Measurements from ENCODE around the gene POLD3. TPM values are rescaled to one million over a fixed set of nuclear protein-coding genes. Genes with fewer than 3 reads are reported as not detected.
A peak's percentile ranks its signal among the peaks of the same experiment; 100 is the strongest.

The POLD3 gene
- polyA plus RNA-seq, 2 of the 4 experiments (the other 2 are of a cell fraction) = 20.7 to 36.3 TPM

- no peak overlapping the region for H3K4me2 ChIP-seq
- H3K4me3 ChIP-seq = no peak overlapping the region
- 95% methylated on average over 14 of the region's 17 CpGs for WGBS (ENCODE audit: missing lambda C conversion rate)
- CTCF ChIA-PET = interaction anchor here (0.9 to 20.4 kb wide), 6 partner anchors 18 to 70 kb away, joined by 3 to 281 read pairs (median 4); no protein-coding TSS in a partner anchor
- H3K27ac ChIP-seq = peak overlapping the region; percentile 98 to 100
- H3K9me3 ChIP-seq = no peaks in the 10 kb centered on the region
- POLR2A ChIA-PET = interaction anchor here (0.8 kb wide), 1 partner anchor 41 kb away, joined by 3 read pairs; no protein-coding TSS in a partner anchor
- TF ChIP-seq ATOH8 (CRISPR knock-in tag; IDR thresholded peaks at IDR 0.05; ENCODE audit: low read depth) = no peak
- no peak for TF ChIP-seq JUNB (IDR thresholded peaks at IDR 0.05)
- TF ChIP-seq SMC3 (IDR thresholded peaks at IDR 0.05) = no peak
- no peak for TF ChIP-seq EHMT2 (IDR thresholded peaks at IDR 0.05; ENCODE audit: low read depth)
- no peak for TF ChIP-seq POLR2A (IDR thresholded peaks at IDR 0.05; ENCODE audit: low read length)
- TF ChIP-seq HDAC2 (IDR thresholded peaks at IDR 0.05) = no peak
- TF ChIP-seq EP300 (IDR thresholded peaks at IDR 0.05) = no peak
- TF ChIP-seq BCL3 (IDR thresholded peaks at IDR 0.05) = no peak
- no peak for TF ChIP-seq FOXS1 (CRISPR knock-in tag; IDR thresholded peaks at IDR 0.05)
- no peak for TF ChIP-seq ESRRA (IDR thresholded peaks at IDR 0.05; ENCODE audit: borderline replicate concordance, low read length)
- no peak for TF ChIP-seq TFCP2L1 (CRISPR knock-in tag; IDR thresholded peaks at IDR 0.05)
- no peak for TF ChIP-seq RFX5 (IDR thresholded peaks at IDR 0.05)
- TF ChIP-seq PHF8 (IDR thresholded peaks at IDR 0.05; ENCODE audit: borderline replicate concordance, low read depth) = no peak
- ATAC-seq (no peak), DNase-seq (ENCODE audit: low read depth in 1 of 2, low spot score in 1 of 2) (no peak), FAIRE-seq (no peak)
- peaks cover 28% of the 10 kb centered on the region for H3K4me1 ChIP-seq
Observed at GRCh38 chr11:74669211-74670160, 77.1 kb downstream of the POLD3 start.

- Histone ChIP-seq H3K4me1 (peaks cover 32% of the 10 kb centered on the region), H3K4me3 (no peak overlapping the region), H3K4me2 (no peak overlapping the region), H3K27ac (peak overlapping the region; percentile 98 to 100), H3K9me3 (no peaks in the 10 kb centered on the region)
- ChIA-PET CTCF (interaction anchor here (0.9 to 20.4 kb wide), 6 partner anchors 17 to 69 kb away, joined by 3 to 281 read pairs (median 4); no protein-coding TSS in a partner anchor), POLR2A (interaction anchor here (0.6 to 0.8 kb wide), 2 partner anchors 30 to 40 kb away, joined by 3 to 4 read pairs; no protein-coding TSS in a partner anchor)
- ATAC-seq (no peak), DNase-seq (ENCODE audit: low read depth in 1 of 2, low spot score in 1 of 2) (no peak), FAIRE-seq (no peak)
- no peak for TF ChIP-seq FOSL2 (IDR thresholded peaks at IDR 0.05)
- no peak for TF ChIP-seq FOSL2 (CRISPR knock-in tag; IDR thresholded peaks at IDR 0.05)
- TF ChIP-seq E2F6 (IDR thresholded peaks at IDR 0.05; ENCODE audit: borderline replicate concordance, low read depth) = no peak
- TF ChIP-seq HOXB5 (CRISPR knock-in tag; IDR thresholded peaks at IDR 0.05) = no peak
- no peak for TF ChIP-seq TFCP2L1 (CRISPR knock-in tag; IDR thresholded peaks at IDR 0.05)
- TF ChIP-seq RCOR1 (IDR thresholded peaks at IDR 0.05; ENCODE audit: low read depth, low read length) = no peak
- TF ChIP-seq HDAC2 (IDR thresholded peaks at IDR 0.05) = no peak
- no peak for TF ChIP-seq MAFK (IDR thresholded peaks at IDR 0.05; ENCODE audit: partially characterized antibody)
- TF ChIP-seq RAD21 (conservative IDR thresholded peaks at IDR 0.05 in 1 of 2, IDR thresholded peaks at IDR 0.05 in 1 of 2) = no peak
- TF ChIP-seq ZSCAN20 (CRISPR knock-in tag; IDR thresholded peaks at IDR 0.05) = no peak
- 91% methylated on average over 7 of the region's 7 CpGs for WGBS (ENCODE audit: missing lambda C conversion rate)
Observed at GRCh38 chr11:74670171-74670570, 77.8 kb downstream of the POLD3 start.

All from A549 (cell line).